GM10248 (cell line): Measurements from ENCODE around the gene CARMIL1.

Source experiments
- CTCF ChIA-PET: fragments of 300-600 bp; sonication (Branson Sonifier 250); formaldehyde crosslinking; extraction: SDS; loops from one replicate; lab custom pipeline; 2021; ENCODE audit warnings: antibody characterized with exemption; lab: Yijun Ruan, JAX
- POLR2A ChIA-PET: fragments of 350-650 bp; sonication (Branson Sonifier 250); formaldehyde crosslinking; extraction: SDS; loops from one replicate; lab custom pipeline; 2020; ENCODE audit warnings: antibody characterized with exemption; lab: Yijun Ruan, JAX
- DNase-seq: peaks from one replicate; pipeline ENCODE4 v3.0.0; 2012; ENCODE audit errors: extremely low spot score
- CTCF ChIP-seq: IDR thresholded peaks from 2 replicates; pipeline ENCODE4 v1.5.1; 2012; ENCODE audit warnings: mild to moderate bottlenecking, low read depth; ENCODE audit errors: extremely low read depth, missing control alignments, control extremely low read depth

CARMIL1 gene

GRCh38 chr6:25279748-25280343, 672 bp downstream of the CARMIL1 start:
- no peak for TF ChIP-seq CTCF
- peak; percentile 49 for DNase-seq
- POLR2A ChIA-PET: no interaction called here
- CTCF ChIA-PET: interaction anchor here (0.6 to 4.9 kb wide), 24 partner anchors 12 to 325 kb away, joined by 3 to 106 read pairs (median 4); no protein-coding TSS in a partner anchor

GRCh38 chr6:25280344-25281074, 1.3 kb downstream of the CARMIL1 start:
- no peak for TF ChIP-seq CTCF
- DNase-seq: peak; percentile 49
- ChIA-PET CTCF (interaction anchor here (0.7 to 4.9 kb wide), 4 partner anchors 13 to 208 kb away, joined by 3 to 106 read pairs (median 26); no protein-coding TSS in a partner anchor), POLR2A (no interaction called here)

- TF ChIP-seq CTCF: no peak
- ChIA-PET POLR2A (no interaction called here), CTCF (interaction anchor here (0.6 to 2.0 kb wide), 9 partner anchors 9 to 203 kb away, joined by 3 to 13 read pairs (median 4); no protein-coding TSS in a partner anchor)
- no peak for DNase-seq
These were observed 7.7 kb downstream of the CARMIL1 start for GRCh38 chr6:25286891-25287290.

- TF ChIP-seq CTCF: no peak
- DNase-seq: no peak
- ChIA-PET POLR2A (no interaction called here), CTCF (interaction anchor here (0.7 to 2.0 kb wide), 10 partner anchors 8 to 202 kb away, joined by 3 to 13 read pairs (median 4); no protein-coding TSS in a partner anchor)
These were observed 8.8 kb downstream of the CARMIL1 start for GRCh38 chr6:25287941-25288340.

- DNase-seq: no peak
- ChIA-PET CTCF (interaction anchor here (1.1 to 2.0 kb wide), 3 partner anchors 11 to 201 kb away, joined by 3 to 13 read pairs (median 8); no protein-coding TSS in a partner anchor), POLR2A (no interaction called here)
- TF ChIP-seq CTCF: no peak
These were observed 9.3 kb downstream of the CARMIL1 start for GRCh38 chr6:25288518-25288917.

- no peak for TF ChIP-seq CTCF
- ChIA-PET CTCF (interaction anchor here (1.1 kb wide), 1 partner anchor 199 kb away, joined by 3 read pairs; no protein-coding TSS in a partner anchor), POLR2A (interaction anchor here (0.6 kb wide), 2 partner anchors 35 to 80 kb away, joined by 3 read pairs; no protein-coding TSS in a partner anchor)
- DNase-seq: no peak
These were observed 11.3 kb downstream of the CARMIL1 start for GRCh38 chr6:25290306-25291060.
